HG03442 (cell line): ENCODE results near the gene ELAC2.

Source experiments
- ATAC-seq: cut with Tn5 transposase; IDR thresholded peaks from one replicate; pipeline ENCODE4 v1.9.1; 2021; ENCODE audit warnings: mild to moderate bottlenecking, moderate library complexity; ENCODE audit not compliant: unreplicated experiment

The ELAC2 gene

DNA sequence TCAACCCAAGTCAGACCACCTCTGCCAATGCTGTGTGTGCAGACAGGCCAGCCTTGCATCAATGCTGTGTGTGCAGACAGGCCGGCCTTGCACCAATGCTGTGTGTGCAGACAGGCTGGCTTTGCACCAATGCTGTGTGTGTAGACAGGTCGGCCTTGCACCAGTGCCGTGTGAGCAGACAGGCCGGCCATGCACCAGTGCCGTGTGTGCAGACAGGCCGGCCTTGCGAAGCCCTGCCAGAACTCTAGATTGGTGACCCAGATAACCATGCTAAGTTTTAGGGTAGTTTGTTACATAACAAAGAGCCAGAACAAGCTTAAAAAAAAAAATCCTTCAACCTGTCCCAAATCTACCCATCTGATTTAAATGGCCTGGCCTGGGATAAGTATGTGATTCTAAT lies 54.3 kb downstream of the ELAC2 start:
- ATAC-seq = no peak

- no peak for ATAC-seq
Observed at GRCh38 chr17:12961655-12962054, 56.2 kb downstream of the ELAC2 start.

DNA sequence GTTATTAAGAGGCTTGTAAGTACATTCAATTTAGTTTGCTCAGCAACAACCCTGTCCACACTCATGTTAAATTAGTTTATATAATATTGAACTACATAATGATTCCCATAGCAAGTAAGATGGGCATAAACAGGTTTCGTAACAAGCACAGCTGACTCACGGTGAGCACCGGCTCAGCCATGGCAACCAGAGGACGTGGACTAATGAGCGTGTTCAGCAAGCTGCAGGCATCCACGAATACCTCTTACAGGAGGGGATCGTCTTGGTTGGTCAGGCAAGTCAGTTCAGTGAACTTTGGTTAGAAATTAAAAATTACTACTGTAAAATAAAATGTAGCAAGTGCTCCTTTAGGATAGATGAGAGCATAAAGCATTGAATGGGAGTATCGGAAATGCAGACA lies 58.4 kb downstream of the ELAC2 start:
- ATAC-seq = no peak

- no peak for ATAC-seq
Observed at GRCh38 chr17:12958786-12959185, 59.0 kb downstream of the ELAC2 start.

GRCh38 chr17:12955521-12955920 lies 62.3 kb downstream of the ELAC2 start:
- no peak for ATAC-seq

DNA sequence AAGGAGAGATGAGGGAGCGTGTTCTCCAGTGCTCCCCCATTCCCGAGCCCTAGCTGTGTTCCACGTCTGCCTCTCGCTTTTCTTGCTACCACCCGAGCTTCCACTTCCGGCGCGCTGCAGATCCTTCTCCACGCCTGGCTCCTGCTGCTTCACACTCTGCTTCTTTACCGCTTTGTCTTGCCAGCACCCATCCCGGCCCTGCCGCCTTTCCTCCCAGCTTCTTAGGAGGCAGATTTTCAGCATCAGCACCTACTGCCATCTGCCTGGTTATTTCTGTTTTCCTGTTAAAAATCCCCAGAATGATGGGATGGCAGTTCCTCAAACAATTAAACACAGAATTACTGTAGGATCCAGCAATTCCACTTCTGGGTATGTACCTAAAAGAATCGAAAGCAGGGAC lies 64.7 kb downstream of the ELAC2 start:
- ATAC-seq = no peak

DNA sequence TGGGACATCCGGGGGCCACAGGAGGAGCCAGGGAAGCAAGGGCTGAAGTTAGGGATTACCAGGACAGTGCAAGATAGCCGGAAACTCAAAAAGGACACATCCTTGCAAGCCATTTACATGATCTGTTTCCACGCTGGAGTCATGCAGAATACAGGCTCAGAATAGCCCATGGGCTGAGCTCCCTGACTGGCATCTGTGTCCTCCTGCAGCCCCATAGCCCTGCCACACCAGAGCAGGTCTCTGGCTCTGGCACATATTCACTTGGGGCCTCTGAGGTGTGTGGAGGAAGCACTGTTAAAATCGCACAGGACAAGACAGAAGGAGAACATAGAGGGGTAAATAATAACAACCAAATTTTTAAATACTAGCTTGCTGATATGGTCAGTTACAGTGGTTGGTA lies 65.8 kb downstream of the ELAC2 start:
- ATAC-seq = no peak

DNA sequence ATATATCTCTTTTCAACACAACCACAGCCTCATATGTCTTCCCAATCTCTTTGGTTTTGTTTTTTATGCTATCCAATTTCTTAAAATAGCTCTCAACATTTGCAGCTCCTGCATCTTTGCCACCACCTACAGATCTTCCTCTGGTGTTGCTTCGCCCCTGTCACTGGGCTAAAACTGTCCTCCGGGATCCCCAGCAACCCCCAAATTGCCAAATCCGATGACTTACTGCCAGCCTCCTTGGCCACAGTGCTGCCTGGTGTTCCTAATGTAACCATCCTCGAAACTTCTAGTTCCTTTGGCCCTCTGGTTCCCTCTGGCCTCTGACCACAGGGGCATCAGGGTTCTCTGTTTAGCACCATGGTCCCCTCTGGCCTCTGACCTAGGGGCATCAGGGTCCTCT lies 70.8 kb downstream of the ELAC2 start:
- no peak for ATAC-seq
